Ureter (tissue), 1 donor: Measurements from ENCODE around the gene ZSCAN9. TPM values are rescaled to one million over a fixed set of nuclear protein-coding genes. Genes with fewer than 3 reads are reported as not detected.

ENCODE experiments used
- DNase-seq: peaks from one replicate; pipeline ENCODE4 v3.0.0-alpha.2; 2020; ENCODE audit warnings: low spot score
- total RNA-seq: library from RNA; stranded (reverse); gene quantifications from one replicate; pipeline ENCODE4 v1.2.4, GENCODE V29; 2023
- donor health status: DM: yes; HTN: yes; CAD: no.

Gene ZSCAN9
- total RNA-seq, 1 donor from 2014 or later, result 22.4 TPM

GRCh38 chr6:28220257-28221133 lies 4.6 kb upstream of the ZSCAN9 start:
- DNase-seq, result no peak

GRCh38 chr6:28224131-28225055 lies 682 bp upstream of the ZSCAN9 start:
- no peak for DNase-seq

- no peak for DNase-seq
Observed at GRCh38 chr6:28226460-28226859, 1.4 kb downstream of the ZSCAN9 start.

GRCh38 chr6:28232785-28233184 lies 7.7 kb downstream of the ZSCAN9 start:
- no peak for DNase-seq

- DNase-seq, result no peak
Observed at GRCh38 chr6:28235912-28236452, 10.9 kb downstream of the ZSCAN9 start.

- DNase-seq, result no peak
Observed at GRCh38 chr6:28239636-28240035, 14.6 kb downstream of the ZSCAN9 start.

- no peak for DNase-seq
Observed at GRCh38 chr6:28240471-28240870, 15.4 kb downstream of the ZSCAN9 start.

- DNase-seq, result no peak
Observed at GRCh38 chr6:28243946-28244345, 18.9 kb downstream of the ZSCAN9 start.

- no peak for DNase-seq
Observed at GRCh38 chr6:28245206-28245941, 20.3 kb downstream of the ZSCAN9 start.

- no peak for DNase-seq
Observed at GRCh38 chr6:28248916-28249315, 23.8 kb downstream of the ZSCAN9 start.

GRCh38 chr6:28250747-28251146 lies 25.7 kb downstream of the ZSCAN9 start:
- DNase-seq, result no peak

GRCh38 chr6:28251661-28252008 lies 26.6 kb downstream of the ZSCAN9 start:
- no peak for DNase-seq

GRCh38 chr6:28252009-28252975 lies 27.2 kb downstream of the ZSCAN9 start, which contains the start of gene ZKSCAN4:
ZKSCAN4 (minus strand) TSS chr6:28252269; CDS start chr6:28251980, 289 bp downstream.
- DNase-seq, result peak; percentile 64

GRCh38 chr6:28254121-28254519 lies 29.0 kb downstream of the ZSCAN9 start:
- DNase-seq, result no peak

- DNase-seq, result no peak
Observed at GRCh38 chr6:28257042-28257441, 32.0 kb downstream of the ZSCAN9 start.

- DNase-seq, result peak; percentile 74
Observed at GRCh38 chr6:28258877-28259777, 34.1 kb downstream of the ZSCAN9 start, which contains the start of gene NKAPL. NKAPL (plus strand) TSS chr6:28259297; CDS start chr6:28259372, 75 bp downstream.

GRCh38 chr6:28263922-28264321 lies 38.8 kb downstream of the ZSCAN9 start:
- no peak for DNase-seq

GRCh38 chr6:28264834-28265401 lies 39.8 kb downstream of the ZSCAN9 start:
- DNase-seq, result no peak

GRCh38 chr6:28266563-28266961 lies 41.5 kb downstream of the ZSCAN9 start:
- DNase-seq, result no peak
